Keratinocyte (primary cell): ENCODE measurements around the gene CLNK. TPM values are rescaled to one million over a fixed set of nuclear protein-coding genes. Genes with fewer than 3 reads are reported as not detected.

Experiments
- DNase-seq: peaks from one replicate; pipeline ENCODE4 v3.0.0-alpha.2; 2011; ENCODE audit warnings: low read depth, missing footprints, low spot score
- FAIRE-seq: peaks from 2 replicates; lab custom pipeline; 2011; peaks lifted over from hg19 to GRCh38; lab: Jason Lieb, UNC
- H2AFZ ChIP-seq: 2 replicates; pipeline ENCODE4 v1.6.0; 2012; ENCODE audit warnings: low read length, control low read depth, inconsistent platforms; ENCODE audit not compliant: control insufficient read depth
- H3K27ac ChIP-seq: 2 replicates; pipeline ENCODE4 v1.5.1; 2011; ENCODE audit warnings: low read length; ENCODE audit not compliant: control insufficient read depth, insufficient read depth
- H3K27me3 ChIP-seq: 3 replicates; pipeline ENCODE4 v1.6.0; 2011; ENCODE audit warnings: low read length; ENCODE audit not compliant: control insufficient read depth, insufficient read depth; ENCODE audit errors: extremely low read depth
- H3K36me3 ChIP-seq, 2 experiments: 2 replicates in 1 of 2; 3 replicates in 1 of 2; pipeline ENCODE4 v1.5.1; 2011; ENCODE audit warnings: low read length in 2 of 2, mild to moderate bottlenecking in 1 of 2; ENCODE audit not compliant: control insufficient read depth in 2 of 2, insufficient read depth in 2 of 2; ENCODE audit errors: extremely low read depth in 1 of 2
- H3K4me1 ChIP-seq: 3 replicates; pipeline ENCODE4 v1.5.1; 2011; ENCODE audit warnings: low read length; ENCODE audit not compliant: control insufficient read depth, insufficient read depth; ENCODE audit errors: extremely low read depth
- H3K4me2 ChIP-seq: 3 replicates; pipeline ENCODE4 v1.6.0; 2011; ENCODE audit warnings: low read depth, low read length; ENCODE audit not compliant: control insufficient read depth, insufficient read depth; ENCODE audit errors: extremely low read depth
- H3K4me3 ChIP-seq, 3 experiments: fragments of 200-600 bp in 1 of 3; sonication (generic) in 1 of 3; 2 replicates in 2 of 3; 3 replicates in 1 of 3; pipeline ENCODE4 v1.5.1; 2011 to 2016; ENCODE audit warnings: low read length in 3 of 3, mild to moderate bottlenecking in 3 of 3, control low read depth in 2 of 3, inconsistent platforms in 1 of 3, low read depth in 1 of 3, mixed read lengths in 1 of 3, mixed run types in 1 of 3, moderate library complexity in 1 of 3; ENCODE audit not compliant: control insufficient read depth in 2 of 3, insufficient read depth in 2 of 3; ENCODE audit errors: extremely low read depth in 1 of 3
- H3K79me2 ChIP-seq: 2 replicates; pipeline ENCODE4 v1.6.0; 2012; ENCODE audit warnings: low read length; ENCODE audit not compliant: control insufficient read depth, insufficient read depth
- H3K9ac ChIP-seq: 3 replicates; pipeline ENCODE4 v1.6.0; 2011; ENCODE audit warnings: low read length; ENCODE audit not compliant: control insufficient read depth, insufficient read depth; ENCODE audit errors: extremely low read depth
- H3K9me1 ChIP-seq: 3 replicates; pipeline ENCODE4 v1.6.0; 2011; ENCODE audit warnings: low read length; ENCODE audit not compliant: control insufficient read depth, insufficient read depth; ENCODE audit errors: extremely low read depth
- H3K9me3 ChIP-seq: 2 replicates; pipeline ENCODE4 v1.5.1; 2012; ENCODE audit warnings: low read depth, low read length; ENCODE audit not compliant: control insufficient read depth
- H4K20me1 ChIP-seq: 3 replicates; pipeline ENCODE4 v1.6.0; 2011; ENCODE audit warnings: low read length; ENCODE audit not compliant: control insufficient read depth, insufficient read depth; ENCODE audit errors: extremely low read depth
- CTCF ChIP-seq, 3 experiments: IDR thresholded peaks in 1 of 3; conservative IDR thresholded peaks in 1 of 3; optimal IDR thresholded peaks in 1 of 3; 2 replicates in 2 of 3; 3 replicates in 1 of 3; pipeline versions ENCODE3 to v1.5.1; 2011; ENCODE audit warnings: low read length in 3 of 3, mild to moderate bottlenecking in 3 of 3, moderate library complexity in 2 of 3, control low read depth in 1 of 3, inconsistent platforms in 1 of 3; ENCODE audit not compliant: insufficient read depth in 2 of 3; ENCODE audit errors: extremely low read depth in 1 of 3
- EZH2 ChIP-seq: IDR thresholded peaks from one replicate; pipeline ENCODE4 v1.6.1; 2012; ENCODE audit warnings: inconsistent platforms, mild to moderate bottlenecking, low read length, moderate library complexity
- dilution Hi-C: fragments of 300-500 bp; cut with MboI; formaldehyde crosslinking; loops from one replicate; pipeline ENCODE4 v1.7.0; 2020; ENCODE audit warnings: low sequenced_read_pairs; ENCODE audit not compliant: extremely low pct_ligation_motif_present
- polyA plus RNA-seq, 5 experiments: library from polyadenylated mRNA; depleted of rRNA in 3 of 5; stranded (reverse) in 3 of 5; stranded (forward) in 1 of 5; unstranded in 1 of 5; fragments of >200 nt; gene quantifications; 1 replicate in 1 of 5; 2 replicates in 3 of 5; 3 replicates in 1 of 5; pipeline versions ENCODE4 v1.2.1 to v1.2.3, GENCODE V29; 2011 to 2012; ENCODE audit warnings: missing spikeins in 2 of 5, low read depth in 1 of 5, low replicate concordance in 1 of 5

The CLNK gene
- polyA plus RNA-seq, 1 donor (not counting 4 experiments of a cell fraction or from before 2014, with no cell fraction given) = not detected

DNA sequence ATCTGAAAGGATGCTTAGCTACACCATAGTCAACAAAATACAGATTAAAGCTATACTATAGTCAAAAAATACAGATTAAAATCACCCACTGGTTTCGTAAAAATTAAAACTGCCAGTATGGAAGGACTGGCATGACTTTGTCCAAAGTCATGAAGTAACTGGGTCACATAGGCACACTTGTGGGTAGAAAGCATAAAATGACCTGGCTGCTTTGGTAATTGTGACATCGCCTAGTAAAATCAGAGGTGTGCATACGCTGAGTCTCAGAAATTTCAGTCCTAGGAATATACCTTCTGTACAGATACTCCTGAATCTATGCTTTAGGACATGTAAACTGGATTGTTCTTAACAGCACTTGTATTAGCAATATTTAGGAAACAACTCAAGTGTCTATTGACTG lies 28.1 kb downstream of the CLNK start:
- FAIRE-seq = no peak
- no peak overlapping the region for H2AFZ ChIP-seq
- dilution Hi-C loops = no loop called here

DNA sequence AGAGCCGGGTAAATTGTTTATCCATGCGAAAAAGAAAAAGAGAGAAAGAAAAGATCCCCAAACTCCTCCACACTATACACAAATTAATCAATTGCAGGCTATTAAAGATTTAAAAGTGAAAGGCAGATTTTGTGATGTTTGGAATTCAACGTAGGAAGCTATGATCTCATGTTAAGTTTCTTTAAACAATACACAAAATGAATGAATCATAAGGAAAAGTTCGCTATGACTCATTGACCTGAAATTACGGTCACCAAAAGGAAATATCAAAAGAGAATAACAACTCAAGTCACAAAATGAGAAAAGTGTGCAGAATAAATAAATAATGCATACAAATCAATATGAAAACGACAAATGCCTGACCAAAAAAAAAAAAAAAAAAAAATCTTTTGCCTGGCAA lies 28.6 kb downstream of the CLNK start:
- Histone ChIP-seq H3K4me2 (no peak overlapping the region), H3K27ac (no peak overlapping the region), H3K36me3 (no peaks in the 10 kb centered on the region), H3K4me3 (no peak overlapping the region), H3K27me3 (no peaks in the 10 kb centered on the region), H3K9ac (no peak overlapping the region), H2AFZ (no peak overlapping the region), H3K4me1 (peaks cover 6% of the 10 kb centered on the region), H3K79me2 (no peaks in the 10 kb centered on the region), H3K9me1 (no peaks in the 10 kb centered on the region), H3K9me3 (no peaks in the 10 kb centered on the region), H4K20me1 (no peaks in the 10 kb centered on the region)
- dilution Hi-C loops = no loop called here
- TF ChIP-seq CTCF (optimal IDR thresholded peaks at IDR 0.05 in 1 of 3, IDR thresholded peaks at IDR 0.05 in 1 of 3, conservative IDR thresholded peaks at IDR 0.05 in 1 of 3; ENCODE audit: extremely low read depth in 1 of 3, insufficient read depth in 2 of 3, low read length in 3 of 3) (no peak), EZH2 (no peak)
- no peak for DNase-seq
- FAIRE-seq = no peak

More for the DNA sequence above, 28.1 kb downstream of the CLNK start:
- Histone ChIP-seq H3K4me1 (peaks cover 6% of the 10 kb centered on the region), H3K79me2 (no peaks in the 10 kb centered on the region), H4K20me1 (no peaks in the 10 kb centered on the region), H3K27ac (no peak overlapping the region), H3K36me3 (no peaks in the 10 kb centered on the region), H3K9me1 (no peaks in the 10 kb centered on the region), H3K9ac (no peak overlapping the region), H3K4me3 (no peak overlapping the region), H3K27me3 (no peaks in the 10 kb centered on the region), H3K4me2 (no peak overlapping the region), H3K9me3 (no peaks in the 10 kb centered on the region)
- no peak for DNase-seq
- TF ChIP-seq CTCF (optimal IDR thresholded peaks at IDR 0.05 in 1 of 3, IDR thresholded peaks at IDR 0.05 in 1 of 3, conservative IDR thresholded peaks at IDR 0.05 in 1 of 3; ENCODE audit: extremely low read depth in 1 of 3, insufficient read depth in 2 of 3, low read length in 3 of 3) = no peak
- TF ChIP-seq EZH2 = no peak
